Measurements from ENCODE around the gene SLC25A47. TPM values are rescaled to one million over a fixed set of nuclear protein-coding genes. Genes with fewer than 3 reads are reported as not detected.

The SLC25A47 gene
- total RNA-seq, 1 experiment from 2014 or later = not detected

DNA sequence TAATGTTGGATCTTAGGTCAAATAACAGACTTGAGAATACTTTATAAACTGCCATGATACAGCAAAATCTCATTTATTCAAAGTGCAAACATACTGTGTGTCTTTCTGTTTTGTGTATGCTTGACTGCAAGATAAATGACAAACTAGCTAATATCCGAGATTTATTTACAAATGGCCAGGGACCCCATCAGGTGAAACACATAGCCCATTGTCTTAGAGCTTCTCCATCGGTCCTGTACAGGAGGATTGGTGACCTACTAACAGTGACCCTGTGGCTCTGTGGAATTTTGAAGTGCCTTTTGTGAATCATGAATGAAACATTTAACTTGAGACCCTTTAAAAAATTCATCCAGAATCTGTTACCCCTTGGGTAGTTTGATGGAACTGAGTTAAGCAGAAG lies 44.0 kb upstream of the SLC25A47 start:
- POLR2A ChIA-PET = interaction anchor here (0.7 kb wide), 1 partner anchor 38 kb away, joined by 3 read pairs; no protein-coding TSS in a partner anchor
- DNase-seq (ENCODE audit: low read depth, low spot score) (no peak), ATAC-seq (no peak)
- no peak overlapping the region for H3K4me3 ChIP-seq (ENCODE audit: low read depth in 2 of 2, low read length in 2 of 2)
- peaks cover 40% of the 10 kb centered on the region for H3K4me1 ChIP-seq (ENCODE audit: control insufficient read depth, insufficient read depth, low read length)
- no peaks in the 10 kb centered on the region; the same call in 1 of the 2 replicates for H3K36me3 ChIP-seq (ENCODE audit: control insufficient read depth, insufficient read depth, low read length)
- TF ChIP-seq TCF7L2 (IDR thresholded peaks at IDR 0.05; ENCODE audit: low read depth, low read length) (no peak), POLR2AphosphoS5 (IDR thresholded peaks at IDR 0.05; ENCODE audit: low read depth, low read length) (no peak), SIN3A (IDR thresholded peaks at IDR 0.05; ENCODE audit: borderline replicate concordance, insufficient read depth, low read depth, low read length) (no peak)
- TF ChIP-seq, protein P1, sequence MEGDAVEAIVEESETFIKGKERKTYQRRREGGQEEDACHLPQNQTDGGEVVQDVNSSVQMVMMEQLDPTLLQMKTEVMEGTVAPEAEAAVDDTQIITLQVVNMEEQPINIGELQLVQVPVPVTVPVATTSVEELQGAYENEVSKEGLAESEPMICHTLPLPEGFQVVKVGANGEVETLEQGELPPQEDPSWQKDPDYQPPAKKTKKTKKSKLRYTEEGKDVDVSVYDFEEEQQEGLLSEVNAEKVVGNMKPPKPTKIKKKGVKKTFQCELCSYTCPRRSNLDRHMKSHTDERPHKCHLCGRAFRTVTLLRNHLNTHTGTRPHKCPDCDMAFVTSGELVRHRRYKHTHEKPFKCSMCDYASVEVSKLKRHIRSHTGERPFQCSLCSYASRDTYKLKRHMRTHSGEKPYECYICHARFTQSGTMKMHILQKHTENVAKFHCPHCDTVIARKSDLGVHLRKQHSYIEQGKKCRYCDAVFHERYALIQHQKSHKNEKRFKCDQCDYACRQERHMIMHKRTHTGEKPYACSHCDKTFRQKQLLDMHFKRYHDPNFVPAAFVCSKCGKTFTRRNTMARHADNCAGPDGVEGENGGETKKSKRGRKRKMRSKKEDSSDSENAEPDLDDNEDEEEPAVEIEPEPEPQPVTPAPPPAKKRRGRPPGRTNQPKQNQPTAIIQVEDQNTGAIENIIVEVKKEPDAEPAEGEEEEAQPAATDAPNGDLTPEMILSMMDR (IDR thresholded peaks at IDR 0.05) = no peak
- TF ChIP-seq, protein P2, sequence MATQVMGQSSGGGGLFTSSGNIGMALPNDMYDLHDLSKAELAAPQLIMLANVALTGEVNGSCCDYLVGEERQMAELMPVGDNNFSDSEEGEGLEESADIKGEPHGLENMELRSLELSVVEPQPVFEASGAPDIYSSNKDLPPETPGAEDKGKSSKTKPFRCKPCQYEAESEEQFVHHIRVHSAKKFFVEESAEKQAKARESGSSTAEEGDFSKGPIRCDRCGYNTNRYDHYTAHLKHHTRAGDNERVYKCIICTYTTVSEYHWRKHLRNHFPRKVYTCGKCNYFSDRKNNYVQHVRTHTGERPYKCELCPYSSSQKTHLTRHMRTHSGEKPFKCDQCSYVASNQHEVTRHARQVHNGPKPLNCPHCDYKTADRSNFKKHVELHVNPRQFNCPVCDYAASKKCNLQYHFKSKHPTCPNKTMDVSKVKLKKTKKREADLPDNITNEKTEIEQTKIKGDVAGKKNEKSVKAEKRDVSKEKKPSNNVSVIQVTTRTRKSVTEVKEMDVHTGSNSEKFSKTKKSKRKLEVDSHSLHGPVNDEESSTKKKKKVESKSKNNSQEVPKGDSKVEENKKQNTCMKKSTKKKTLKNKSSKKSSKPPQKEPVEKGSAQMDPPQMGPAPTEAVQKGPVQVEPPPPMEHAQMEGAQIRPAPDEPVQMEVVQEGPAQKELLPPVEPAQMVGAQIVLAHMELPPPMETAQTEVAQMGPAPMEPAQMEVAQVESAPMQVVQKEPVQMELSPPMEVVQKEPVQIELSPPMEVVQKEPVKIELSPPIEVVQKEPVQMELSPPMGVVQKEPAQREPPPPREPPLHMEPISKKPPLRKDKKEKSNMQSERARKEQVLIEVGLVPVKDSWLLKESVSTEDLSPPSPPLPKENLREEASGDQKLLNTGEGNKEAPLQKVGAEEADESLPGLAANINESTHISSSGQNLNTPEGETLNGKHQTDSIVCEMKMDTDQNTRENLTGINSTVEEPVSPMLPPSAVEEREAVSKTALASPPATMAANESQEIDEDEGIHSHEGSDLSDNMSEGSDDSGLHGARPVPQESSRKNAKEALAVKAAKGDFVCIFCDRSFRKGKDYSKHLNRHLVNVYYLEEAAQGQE (IDR thresholded peaks at IDR 0.05; ENCODE audit: insufficient read depth in 1 of 2, low read depth in 2 of 2, low read length in 1 of 2) = no peak
- BruUV-seq (replicated peaks) = no TSS peak
- no peaks in the 10 kb centered on the region for H3K27me3 ChIP-seq (ENCODE audit: control insufficient read depth, insufficient read depth, low read length)
- peak overlapping the region; percentile 63; the same call in 1 of the 2 replicates for H3K27ac ChIP-seq (ENCODE audit: low read length)
- CTCF ChIA-PET = no interaction called here
- in situ Hi-C loops (cut with HindIII; ENCODE audit: low pct_unique_long_range_greater_than_20kb, low sequenced_read_pairs) (no loop called here), intact Hi-C loops (cut with micrococcal nuclease; ENCODE audit: unreplicated experiment) (no loop called here)
- H3K9me3 ChIP-seq (ENCODE audit: control insufficient read depth, insufficient read depth, low read depth, low read length) = no peaks in the 10 kb centered on the region

DNA sequence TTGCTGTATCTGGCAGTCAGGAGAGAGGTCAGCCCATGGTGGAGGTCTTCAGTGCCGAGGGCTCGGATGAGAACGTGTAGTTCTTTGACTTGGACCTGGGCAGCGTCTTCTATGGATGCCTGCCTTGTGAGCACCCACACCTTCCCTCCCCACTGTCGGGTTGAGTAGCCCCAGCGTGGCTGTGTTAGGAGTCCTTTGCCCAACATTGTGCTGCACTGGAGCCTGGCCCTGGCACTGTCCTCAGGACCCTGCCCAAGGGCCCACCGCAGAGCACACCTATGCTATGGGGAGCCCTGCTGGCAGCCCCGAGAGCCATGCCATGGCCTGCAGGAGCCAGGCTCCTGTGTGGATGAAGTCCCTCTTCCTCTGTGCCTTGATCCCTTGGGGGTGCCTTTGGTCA lies 43.6 kb upstream of the SLC25A47 start:
- ATAC-seq = no peak
- in situ Hi-C loops (cut with HindIII; ENCODE audit: low pct_unique_long_range_greater_than_20kb, low sequenced_read_pairs) (no loop called here), intact Hi-C loops (cut with micrococcal nuclease; ENCODE audit: unreplicated experiment) (no loop called here)
- TF ChIP-seq, protein P2 (IDR thresholded peaks at IDR 0.05; ENCODE audit: insufficient read depth in 1 of 2, low read depth in 2 of 2, low read length in 1 of 2) = no peak
- TF ChIP-seq, protein P1 (IDR thresholded peaks at IDR 0.05) = no peak
- no peak for TF ChIP-seq TCF7L2 (IDR thresholded peaks at IDR 0.05; ENCODE audit: low read depth, low read length)
- TF ChIP-seq POLR2AphosphoS5 (IDR thresholded peaks at IDR 0.05; ENCODE audit: low read depth, low read length) = no peak
- no peak for TF ChIP-seq SIN3A (IDR thresholded peaks at IDR 0.05; ENCODE audit: borderline replicate concordance, insufficient read depth, low read depth, low read length)
- Histone ChIP-seq H3K27me3 (ENCODE audit: control insufficient read depth, insufficient read depth, low read length) (no peaks in the 10 kb centered on the region), H3K27ac (ENCODE audit: low read length) (no peak overlapping the region), H3K9me3 (ENCODE audit: control insufficient read depth, insufficient read depth, low read depth, low read length) (no peaks in the 10 kb centered on the region), H3K36me3 (ENCODE audit: control insufficient read depth, insufficient read depth, low read length) (no peaks in the 10 kb centered on the region; the same call in 1 of the 2 replicates), H3K4me1 (ENCODE audit: control insufficient read depth, insufficient read depth, low read length) (peaks cover 44% of the 10 kb centered on the region), H3K4me3 (ENCODE audit: low read depth in 2 of 2, low read length in 2 of 2) (no peak overlapping the region)
- POLR2A ChIA-PET = no interaction called here
- no TSS peak for BruUV-seq (replicated peaks)
- no peak for DNase-seq (ENCODE audit: low read depth, low spot score)
- CTCF ChIA-PET = no interaction called here
